HL-60 (cell line): ENCODE results near the gene HS6ST3.

ENCODE experiments used
- DNase-seq, 2 experiments: peaks; one replicate each; pipeline ENCODE4 v3.0.0-alpha.2; 2010 to 2020; ENCODE audit warnings: low read depth in 1 of 2, low spot score in 1 of 2
- H3K27ac ChIP-seq: fragments of 250-450 bp; sonication (Bioruptor Pico); replicated peaks from 2 replicates; pipeline ENCODE4 v1.5.1; 2020; ENCODE audit warnings: mild to moderate bottlenecking, moderate library complexity
- H3K27me3 ChIP-seq: fragments of 250-450 bp; sonication (Bioruptor Pico); 2 replicates; pipeline ENCODE4 v1.5.1; 2021; ENCODE audit warnings: mild to moderate bottlenecking, moderate library complexity; ENCODE audit not compliant: insufficient read depth, poor library complexity, severe bottlenecking
- H3K4me3 ChIP-seq: replicated peaks from 2 replicates; pipeline ENCODE4 v1.5.1; 2011; ENCODE audit warnings: mild to moderate bottlenecking, control low read depth, low read length; ENCODE audit not compliant: insufficient read depth
- GABPA ChIP-seq: IDR thresholded peaks from 2 replicates; pipeline ENCODE4 v1.6.1; 2012; ENCODE audit warnings: low read depth
- POLR2AphosphoS5 ChIP-seq: IDR thresholded peaks from 2 replicates; pipeline ENCODE4 v1.6.1; 2012; ENCODE audit warnings: low read depth
- SPI1 ChIP-seq: IDR thresholded peaks from 2 replicates; pipeline ENCODE4 v1.6.1; 2012; ENCODE audit warnings: low read depth, mild to moderate bottlenecking, borderline replicate concordance
- TF ChIP-seq, protein P1 (sequence below): IDR thresholded peaks from 2 replicates; pipeline ENCODE4 v1.6.1; 2012; ENCODE audit warnings: low read depth; ENCODE audit not compliant: insufficient replicate concordance
- TF ChIP-seq, protein P2 (sequence below): IDR thresholded peaks from one replicate; pipeline ENCODE4 v1.5.1; 2011; ENCODE audit warnings: low read length, control low read depth, inconsistent platforms; ENCODE audit not compliant: insufficient read depth

HS6ST3 gene

DNA sequence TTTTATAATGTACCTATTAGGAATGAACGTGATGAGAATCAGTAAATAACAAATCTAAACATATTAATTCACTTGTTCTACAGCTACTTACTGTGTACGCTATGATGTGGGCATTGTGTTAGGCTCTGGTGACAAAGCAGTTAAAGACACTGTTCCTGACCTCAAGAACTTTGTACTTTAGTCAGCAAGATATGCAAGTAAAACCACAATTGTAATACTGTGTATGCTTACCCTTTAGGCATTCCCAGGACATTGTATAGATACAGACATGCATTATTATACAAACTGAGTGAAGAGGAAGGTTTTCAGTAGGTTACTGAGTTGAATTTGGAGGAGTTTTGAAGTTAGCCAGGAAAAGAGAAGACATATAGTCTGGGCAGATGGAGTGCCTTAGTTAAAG, 435.8 kb downstream of the HS6ST3 start:
- no peak overlapping the region for H3K27ac ChIP-seq
- DNase-seq, result no peak
- TF ChIP-seq POLR2AphosphoS5, result no peak
- TF ChIP-seq, protein P1, sequence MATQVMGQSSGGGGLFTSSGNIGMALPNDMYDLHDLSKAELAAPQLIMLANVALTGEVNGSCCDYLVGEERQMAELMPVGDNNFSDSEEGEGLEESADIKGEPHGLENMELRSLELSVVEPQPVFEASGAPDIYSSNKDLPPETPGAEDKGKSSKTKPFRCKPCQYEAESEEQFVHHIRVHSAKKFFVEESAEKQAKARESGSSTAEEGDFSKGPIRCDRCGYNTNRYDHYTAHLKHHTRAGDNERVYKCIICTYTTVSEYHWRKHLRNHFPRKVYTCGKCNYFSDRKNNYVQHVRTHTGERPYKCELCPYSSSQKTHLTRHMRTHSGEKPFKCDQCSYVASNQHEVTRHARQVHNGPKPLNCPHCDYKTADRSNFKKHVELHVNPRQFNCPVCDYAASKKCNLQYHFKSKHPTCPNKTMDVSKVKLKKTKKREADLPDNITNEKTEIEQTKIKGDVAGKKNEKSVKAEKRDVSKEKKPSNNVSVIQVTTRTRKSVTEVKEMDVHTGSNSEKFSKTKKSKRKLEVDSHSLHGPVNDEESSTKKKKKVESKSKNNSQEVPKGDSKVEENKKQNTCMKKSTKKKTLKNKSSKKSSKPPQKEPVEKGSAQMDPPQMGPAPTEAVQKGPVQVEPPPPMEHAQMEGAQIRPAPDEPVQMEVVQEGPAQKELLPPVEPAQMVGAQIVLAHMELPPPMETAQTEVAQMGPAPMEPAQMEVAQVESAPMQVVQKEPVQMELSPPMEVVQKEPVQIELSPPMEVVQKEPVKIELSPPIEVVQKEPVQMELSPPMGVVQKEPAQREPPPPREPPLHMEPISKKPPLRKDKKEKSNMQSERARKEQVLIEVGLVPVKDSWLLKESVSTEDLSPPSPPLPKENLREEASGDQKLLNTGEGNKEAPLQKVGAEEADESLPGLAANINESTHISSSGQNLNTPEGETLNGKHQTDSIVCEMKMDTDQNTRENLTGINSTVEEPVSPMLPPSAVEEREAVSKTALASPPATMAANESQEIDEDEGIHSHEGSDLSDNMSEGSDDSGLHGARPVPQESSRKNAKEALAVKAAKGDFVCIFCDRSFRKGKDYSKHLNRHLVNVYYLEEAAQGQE, result no peak
- TF ChIP-seq, protein P2, sequence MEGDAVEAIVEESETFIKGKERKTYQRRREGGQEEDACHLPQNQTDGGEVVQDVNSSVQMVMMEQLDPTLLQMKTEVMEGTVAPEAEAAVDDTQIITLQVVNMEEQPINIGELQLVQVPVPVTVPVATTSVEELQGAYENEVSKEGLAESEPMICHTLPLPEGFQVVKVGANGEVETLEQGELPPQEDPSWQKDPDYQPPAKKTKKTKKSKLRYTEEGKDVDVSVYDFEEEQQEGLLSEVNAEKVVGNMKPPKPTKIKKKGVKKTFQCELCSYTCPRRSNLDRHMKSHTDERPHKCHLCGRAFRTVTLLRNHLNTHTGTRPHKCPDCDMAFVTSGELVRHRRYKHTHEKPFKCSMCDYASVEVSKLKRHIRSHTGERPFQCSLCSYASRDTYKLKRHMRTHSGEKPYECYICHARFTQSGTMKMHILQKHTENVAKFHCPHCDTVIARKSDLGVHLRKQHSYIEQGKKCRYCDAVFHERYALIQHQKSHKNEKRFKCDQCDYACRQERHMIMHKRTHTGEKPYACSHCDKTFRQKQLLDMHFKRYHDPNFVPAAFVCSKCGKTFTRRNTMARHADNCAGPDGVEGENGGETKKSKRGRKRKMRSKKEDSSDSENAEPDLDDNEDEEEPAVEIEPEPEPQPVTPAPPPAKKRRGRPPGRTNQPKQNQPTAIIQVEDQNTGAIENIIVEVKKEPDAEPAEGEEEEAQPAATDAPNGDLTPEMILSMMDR, result no peak
- TF ChIP-seq SPI1, result no peak
- no peak for TF ChIP-seq GABPA

DNA sequence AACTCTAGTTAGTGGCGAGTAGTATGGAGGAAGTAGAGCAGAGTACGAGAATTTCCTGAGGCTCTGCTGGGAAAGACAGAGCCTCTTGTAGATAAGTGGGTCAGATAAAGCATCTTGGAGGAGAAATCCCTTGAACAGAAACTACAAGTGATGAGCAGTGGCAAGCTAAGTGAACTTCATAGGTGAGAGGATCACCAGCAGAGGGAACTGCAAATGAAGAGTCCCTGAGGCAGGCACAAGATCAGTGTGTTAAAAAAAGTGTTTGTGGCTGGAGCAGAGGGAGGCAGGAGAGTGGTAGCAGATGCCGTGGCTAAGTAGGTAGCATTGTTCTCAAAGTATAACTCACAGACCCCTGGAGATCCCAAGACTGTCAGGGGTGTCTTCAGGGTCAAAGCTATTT, 437.6 kb downstream of the HS6ST3 start:
- Histone ChIP-seq H3K27me3 (no peaks in the 10 kb centered on the region), H3K27ac (no peak overlapping the region), H3K4me3 (no peak overlapping the region)
- no peak for DNase-seq
- TF ChIP-seq SPI1 (no peak), POLR2AphosphoS5 (no peak), GABPA (no peak)
- TF ChIP-seq, protein P1, result no peak
- TF ChIP-seq, protein P2, result no peak

More for the DNA sequence above, 435.8 kb downstream of the HS6ST3 start:
- H3K4me3 ChIP-seq, result no peak overlapping the region
- H3K27me3 ChIP-seq, result no peaks in the 10 kb centered on the region

DNA sequence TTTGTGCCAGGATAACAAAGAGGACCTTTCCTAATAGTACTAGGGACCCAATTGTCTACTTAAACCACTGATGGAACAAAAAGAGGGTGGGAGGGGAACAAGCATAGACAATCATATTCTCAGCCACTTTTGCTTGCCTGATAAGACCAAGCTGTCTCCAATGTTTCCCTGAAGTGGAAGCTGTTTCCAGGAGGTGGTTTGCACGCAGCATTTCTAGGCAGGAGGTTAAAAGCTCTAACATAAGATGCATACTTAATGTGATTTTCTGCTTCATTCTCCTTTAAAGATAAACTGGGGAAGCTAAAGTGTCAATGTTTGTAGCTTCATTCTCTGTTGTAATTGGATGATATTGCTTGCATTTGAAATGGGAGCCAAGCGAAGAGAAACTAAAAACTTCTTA, 442.9 kb downstream of the HS6ST3 start:
- no peak overlapping the region for H3K4me3 ChIP-seq
- no peak overlapping the region for H3K27ac ChIP-seq
- TF ChIP-seq POLR2AphosphoS5, result no peak
- TF ChIP-seq GABPA, result no peak
- TF ChIP-seq, protein P2, result no peak
- TF ChIP-seq, protein P1, result no peak
- TF ChIP-seq SPI1, result no peak
- no peak for DNase-seq
- no peaks in the 10 kb centered on the region for H3K27me3 ChIP-seq
